HG02571 (cell line): ENCODE results near the gene PCK2.

ENCODE experiments used
- ATAC-seq: cut with Tn5 transposase; IDR thresholded peaks from one replicate; pipeline ENCODE4 v1.9.1; 2021; ENCODE audit warnings: mild to moderate bottlenecking, moderate library complexity; ENCODE audit not compliant: unreplicated experiment

PCK2 gene

DNA sequence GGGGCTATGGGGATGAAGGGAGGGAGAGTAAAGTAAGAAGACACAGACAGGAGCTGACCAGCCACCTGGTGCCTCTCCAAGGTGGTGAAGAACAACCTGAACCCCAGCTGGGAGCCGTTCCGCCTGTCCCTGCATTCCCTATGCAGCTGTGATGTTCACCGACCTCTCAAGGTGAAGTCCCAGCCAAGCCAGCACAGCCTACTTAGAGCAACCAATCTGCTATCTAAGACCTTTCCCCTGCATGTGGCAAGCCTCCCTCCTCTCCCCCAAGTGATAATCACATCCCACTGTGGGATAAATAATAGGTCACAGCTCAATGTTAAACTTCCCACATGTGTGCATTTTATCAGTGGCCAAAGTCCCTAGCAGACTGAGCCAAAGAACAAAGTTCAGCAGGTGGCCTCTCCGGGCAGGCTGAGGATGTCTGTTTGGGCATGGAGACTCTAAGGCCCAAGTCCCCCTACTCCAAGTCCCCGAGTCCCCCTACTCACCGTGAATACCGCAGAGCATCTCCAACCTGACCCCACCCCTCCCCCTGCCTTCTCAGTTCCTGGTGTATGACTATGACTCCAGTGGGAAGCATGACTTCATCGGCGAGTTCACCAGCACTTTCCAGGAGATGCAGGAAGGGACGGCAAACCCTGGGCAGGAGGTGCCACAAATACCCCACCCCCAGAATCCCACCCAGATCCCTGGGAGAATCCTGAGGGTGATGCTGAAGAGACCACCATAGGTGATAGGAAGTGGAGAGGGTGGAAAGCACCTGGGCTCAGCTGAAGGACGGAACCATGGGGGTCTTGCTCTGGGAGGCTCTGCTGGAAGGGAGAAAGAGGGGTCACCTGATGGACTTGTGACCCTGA, 19.3 kb upstream of the PCK2 start:
- ATAC-seq, result no peak

- no peak for ATAC-seq
Measured at GRCh38 chr14:24075485-24076301, 18.4 kb upstream of the PCK2 start.

DNA sequence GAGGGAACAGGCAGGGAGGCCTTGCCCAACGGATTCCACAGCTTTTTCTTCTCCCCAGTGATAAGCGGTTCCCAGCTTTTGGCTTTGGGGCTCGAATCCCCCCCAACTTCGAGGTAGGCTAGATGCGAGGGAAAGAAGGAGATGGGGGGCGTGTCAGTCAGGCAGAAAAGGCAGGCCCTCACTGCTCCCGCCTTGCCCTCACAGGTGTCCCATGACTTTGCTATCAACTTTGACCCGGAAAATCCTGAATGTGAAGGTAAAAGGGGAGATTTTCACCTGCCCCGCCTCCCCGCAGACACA, 17.9 kb upstream of the PCK2 start:
- no peak for ATAC-seq

- no peak for ATAC-seq
Measured at GRCh38 chr14:24077086-24077485, 17.0 kb upstream of the PCK2 start.

DNA sequence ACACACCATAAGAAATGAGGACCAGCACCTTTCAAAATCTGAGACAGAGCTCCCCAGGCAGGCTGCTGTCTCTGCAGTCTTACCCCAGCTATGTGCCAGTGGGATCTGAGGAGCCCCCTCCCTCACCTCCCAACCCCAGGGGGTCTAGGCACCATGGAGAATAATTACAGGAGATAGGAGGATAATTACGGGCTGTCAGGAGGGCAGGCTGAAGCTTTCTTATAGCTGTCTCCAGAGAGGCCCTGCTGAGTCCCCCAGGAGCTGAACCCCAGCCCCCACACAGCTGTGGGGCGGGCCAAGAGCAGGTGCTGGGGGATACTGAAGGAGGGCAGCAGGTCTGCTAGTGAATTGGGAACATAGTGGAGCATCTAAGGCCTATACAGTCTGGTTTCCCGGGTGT, 16.0 kb upstream of the PCK2 start:
- ATAC-seq, result no peak

DNA sequence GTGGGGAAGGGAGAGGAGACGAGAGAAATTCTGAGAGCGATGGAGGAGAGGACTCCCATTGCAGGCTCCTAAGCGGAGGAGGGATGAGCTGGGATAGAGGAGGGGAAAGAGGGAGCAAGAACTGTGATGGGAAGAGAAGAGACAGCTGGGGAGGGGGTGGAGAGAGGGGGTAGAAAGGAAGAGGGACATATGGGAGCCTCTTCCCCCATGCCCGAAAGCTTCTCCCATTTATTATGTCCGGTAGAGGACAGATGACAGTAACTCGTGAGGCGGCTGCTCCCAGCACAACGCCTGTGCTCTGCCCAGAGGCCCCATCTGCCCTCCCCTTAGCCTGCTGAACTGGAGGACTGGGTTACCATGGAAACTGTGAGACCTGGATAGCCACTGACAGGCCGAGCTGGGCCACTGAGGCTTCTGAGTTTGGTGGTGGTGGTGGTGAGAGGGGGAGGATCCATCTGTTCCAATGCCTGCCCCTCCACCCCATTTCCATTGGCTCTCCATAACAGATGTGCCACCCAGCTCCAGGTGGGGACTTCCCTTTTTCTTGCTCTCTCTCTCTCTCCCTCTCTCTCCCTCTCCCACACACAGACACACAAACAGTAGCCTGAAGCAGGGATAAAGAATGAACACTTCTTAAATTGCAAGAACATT, 14.5 kb upstream of the PCK2 start:
- no peak for ATAC-seq

DNA sequence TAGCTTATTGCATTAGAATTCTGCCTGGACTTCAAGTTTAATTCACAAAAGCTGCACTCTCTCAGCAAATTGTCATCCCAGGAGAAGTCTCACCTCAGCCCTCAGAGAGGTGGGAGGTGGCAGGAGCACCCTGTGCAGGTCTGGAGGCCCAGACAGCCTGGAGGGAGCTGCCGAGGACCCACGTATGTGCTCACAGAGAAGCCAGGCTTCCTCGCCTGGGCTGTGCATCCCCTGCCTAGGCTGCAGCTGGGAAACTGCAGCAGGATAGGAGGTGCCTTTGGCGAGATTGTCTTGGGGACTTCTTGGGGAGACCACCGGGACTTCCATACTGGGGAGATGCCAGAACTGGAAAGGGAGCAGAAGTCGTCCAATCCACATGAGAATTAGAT, 14.0 kb upstream of the PCK2 start:
- no peak for ATAC-seq

- ATAC-seq, result peak; percentile 80
Measured at GRCh38 chr14:24080888-24081738, 13.0 kb upstream of the PCK2 start.

GRCh38 chr14:24081739-24082211, 12.3 kb upstream of the PCK2 start:
- ATAC-seq, result no peak

- no peak for ATAC-seq
Measured at GRCh38 chr14:24082411-24083080, 11.6 kb upstream of the PCK2 start.

DNA sequence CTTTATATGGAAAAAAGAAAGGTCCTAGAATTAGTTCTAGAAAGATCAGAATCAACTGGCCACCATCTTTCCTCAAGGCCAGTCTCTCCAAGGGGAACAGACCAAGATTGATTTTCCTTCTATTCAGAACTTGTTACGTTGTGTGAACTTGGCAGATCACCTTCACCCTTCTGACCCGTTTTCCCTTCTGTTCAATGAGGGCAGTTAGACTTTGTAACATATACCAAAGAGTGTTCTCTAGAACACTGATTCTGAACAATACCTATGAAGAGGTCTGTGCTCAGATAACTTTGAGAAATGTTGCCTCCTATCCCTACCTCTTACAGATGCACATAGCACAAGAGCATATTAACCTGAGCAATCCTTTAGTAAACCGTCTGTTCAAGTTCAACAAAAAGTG, 10.6 kb upstream of the PCK2 start:
- ATAC-seq, result no peak

GRCh38 chr14:24084440-24084839, 9.7 kb upstream of the PCK2 start:
- no peak for ATAC-seq

DNA sequence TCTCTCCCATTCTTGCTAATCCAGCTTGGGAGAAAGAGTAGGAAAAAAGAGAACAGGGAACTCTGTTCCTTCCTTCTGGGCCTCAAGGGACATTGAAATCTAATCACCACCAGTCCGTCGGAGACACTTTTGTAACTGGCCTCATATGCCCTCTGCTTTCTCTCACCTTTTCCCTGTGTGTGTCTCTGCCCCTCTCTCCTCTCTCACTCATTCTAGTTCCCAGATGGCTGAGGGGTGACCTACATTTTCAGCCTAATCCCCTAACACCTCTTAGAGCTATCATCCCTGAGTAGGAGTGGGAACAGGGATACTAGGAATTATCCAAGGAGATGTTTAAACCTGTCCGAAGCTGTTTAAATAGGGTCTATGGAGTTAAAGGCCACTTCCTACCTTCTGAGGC, 8.9 kb upstream of the PCK2 start:
- no peak for ATAC-seq

GRCh38 chr14:24086193-24086955, 7.7 kb upstream of the PCK2 start:
- ATAC-seq, result no peak

GRCh38 chr14:24087004-24087403, 7.1 kb upstream of the PCK2 start:
- ATAC-seq, result no peak

DNA sequence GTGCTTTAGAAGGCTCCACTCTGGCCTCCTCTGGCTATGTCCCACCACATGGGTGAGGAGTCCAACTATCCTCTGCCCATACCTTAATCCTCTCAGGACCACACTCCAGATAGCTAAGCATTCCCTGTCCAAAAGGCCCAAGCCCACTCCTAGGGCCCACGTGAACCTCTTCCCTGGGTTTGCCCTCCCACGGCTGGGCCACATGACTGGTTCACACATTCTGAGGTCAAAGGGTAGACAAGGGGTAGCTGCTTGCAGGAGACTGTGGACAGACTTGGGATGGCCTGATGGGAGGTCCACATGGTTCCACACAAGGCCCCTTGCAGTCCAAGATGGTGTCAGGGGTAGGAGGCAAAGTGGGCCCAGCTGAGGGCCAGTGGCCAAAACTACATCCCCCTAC, 6.0 kb upstream of the PCK2 start:
- ATAC-seq, result no peak

GRCh38 chr14:24089890-24090289, 4.2 kb upstream of the PCK2 start:
- no peak for ATAC-seq

DNA sequence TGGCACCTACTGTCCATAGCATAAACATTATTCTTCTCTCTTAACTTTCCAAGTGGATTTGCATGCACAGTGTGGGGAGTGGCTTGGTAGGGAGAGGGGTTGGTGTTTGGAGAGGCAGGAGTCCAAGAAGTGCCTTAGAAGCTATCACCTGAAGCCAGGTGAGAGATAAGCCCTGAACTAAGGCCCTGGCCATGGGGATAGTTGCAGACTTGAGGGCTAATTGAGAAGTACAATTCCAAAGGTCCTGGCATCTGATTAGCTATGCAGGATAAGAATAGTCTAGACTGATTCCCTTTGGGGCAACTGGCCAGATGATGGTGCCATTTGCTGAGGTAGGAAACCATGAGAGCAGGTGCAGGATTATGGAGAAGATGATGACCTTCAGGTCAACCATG, 2.0 kb upstream of the PCK2 start:
- no peak for ATAC-seq

DNA sequence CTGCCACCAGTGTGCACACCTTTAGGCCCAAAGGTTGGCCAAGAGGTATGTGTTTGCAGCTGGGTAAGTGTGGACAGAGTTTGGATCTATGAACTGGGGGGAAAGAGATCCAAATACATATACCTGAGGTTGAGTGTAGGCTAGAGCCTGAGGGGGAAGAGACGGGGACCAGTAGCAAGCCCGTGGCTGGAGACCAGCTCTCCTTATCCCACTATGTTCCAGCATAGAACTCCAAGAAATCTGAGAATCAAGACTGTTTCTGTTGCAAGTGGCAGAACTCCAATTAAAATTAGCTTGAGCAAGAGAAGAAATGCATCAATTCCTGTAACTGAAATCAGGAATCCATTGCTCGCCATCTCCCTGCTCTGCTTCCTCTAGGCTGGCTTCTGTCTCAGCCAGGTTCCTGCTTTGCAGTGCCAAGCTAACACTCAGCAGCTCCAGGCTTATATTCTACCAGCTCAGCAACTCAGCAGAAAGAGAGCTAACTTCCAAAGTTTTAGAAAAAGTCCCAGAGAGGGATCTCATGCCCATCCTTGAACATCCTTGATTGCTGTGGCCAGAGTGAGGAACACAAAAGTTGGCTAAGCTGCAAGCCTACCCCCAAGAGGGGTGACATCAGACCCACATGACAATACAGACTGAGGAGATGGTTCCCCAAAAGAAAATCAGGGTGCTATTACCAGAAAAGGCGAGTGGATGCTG, 1.5 kb upstream of the PCK2 start:
- ATAC-seq, result no peak
